ENCODE results near the gene CPN1. TPM values are rescaled to one million over a fixed set of nuclear protein-coding genes. Genes with fewer than 3 reads are reported as not detected.
A peak's percentile ranks its signal among the peaks of the same experiment; 100 is the strongest.

Gene CPN1
- total RNA-seq, 1 experiment from 2014 or later: not detected

- no peaks in the 10 kb centered on the region for H4K20me1 ChIP-seq (ENCODE audit: control insufficient read depth, insufficient read depth, insufficient read length)
- H3K23me2 ChIP-seq (ENCODE audit: insufficient read length, low read depth, low read length, poor library complexity, severe bottlenecking): peaks cover 9% of the 10 kb centered on the region
- H3K4me2 ChIP-seq (ENCODE audit: insufficient read depth, insufficient read length, low read length): peak overlapping the region; percentile 83
- H4K91ac ChIP-seq (ENCODE audit: insufficient read length, low read depth, low read length): no peak overlapping the region
- no peak overlapping the region for H3K23ac ChIP-seq (ENCODE audit: insufficient read length, low read depth, low read length)
- H3K9me3 Mint-ChIP-seq: no peaks in the 10 kb centered on the region; a peak in 1 of 5 replicates
- no peak overlapping the region for H3K4ac ChIP-seq (ENCODE audit: low read depth, low read length)
- no peak overlapping the region for H3K27ac ChIP-seq (ENCODE audit: insufficient read length, low read depth, low read length)
- H2AFZ ChIP-seq (ENCODE audit: low read length): no peak overlapping the region
- no peak overlapping the region for H3K14ac ChIP-seq (ENCODE audit: insufficient read depth, low read length)
- no peaks in the 10 kb centered on the region for H3K27me3 ChIP-seq (ENCODE audit: insufficient read depth, low read length)
- no peak overlapping the region for H3T11ph ChIP-seq (ENCODE audit: low read length)
- no peak overlapping the region for H3K56ac ChIP-seq (ENCODE audit: insufficient read length, low read depth, low read length)
- no CpG with 5 or more reads among the region's 45 CpGs for WGBS (ENCODE audit: extremely low coverage, insufficient read length, low lambda C conversion rate)
- peak overlapping the region; percentile 23 for H3K9ac ChIP-seq (ENCODE audit: extremely low read depth, insufficient read length, low read length)
- H3K27ac Mint-ChIP-seq: no peak overlapping the region
- H4K5ac ChIP-seq (ENCODE audit: insufficient read length, low read depth, low read length): no peak overlapping the region
- no peak for DNase-seq
- no peak overlapping the region for H2BK15ac ChIP-seq (ENCODE audit: low read depth, low read length)
- H3K27me3 Mint-ChIP-seq (ENCODE audit: low read depth): peaks cover 13% of the 10 kb centered on the region
- no peak overlapping the region for H3K18ac ChIP-seq (ENCODE audit: insufficient read length, low read depth, low read length)
- no peaks in the 10 kb centered on the region; a peak in 1 of 7 replicates for H3K36me3 Mint-ChIP-seq (ENCODE audit: insufficient read depth in 1 of 3, low read depth in 3 of 3)
- H3K4me1 Mint-ChIP-seq: peaks cover 37 to 42% of the 10 kb centered on the region in 2 experiments
- H4K8ac ChIP-seq (replicated peaks; ENCODE audit: insufficient read length, low read depth, low read length): no peak overlapping the region
- H3K79me2 ChIP-seq (ENCODE audit: insufficient read depth, low read length): no peaks in the 10 kb centered on the region
- H3K79me1 ChIP-seq (ENCODE audit: insufficient read depth, low read depth, low read length, poor library complexity, severe bottlenecking): no peaks in the 10 kb centered on the region
- no peak overlapping the region for H2BK120ac ChIP-seq (ENCODE audit: low read depth, low read length, poor library complexity, severe bottlenecking)
- peak; percentile 27; the same call in 1 of the 3 replicates for TF ChIP-seq CTCF (conservative IDR thresholded peaks at IDR 0.05)
- H3K9me3 ChIP-seq (ENCODE audit: control insufficient read depth, low read depth, low read length): no peaks in the 10 kb centered on the region
- no peak overlapping the region for H2AK5ac ChIP-seq (ENCODE audit: insufficient read length, low read length)
- H2BK12ac ChIP-seq (ENCODE audit: insufficient read length, low read depth, low read length): no peak overlapping the region
- H2BK5ac ChIP-seq (ENCODE audit: insufficient read length, low read length): no peak overlapping the region
- H2BK20ac ChIP-seq (ENCODE audit: low read depth, low read length, poor library complexity, severe bottlenecking): no peak overlapping the region
- no peaks in the 10 kb centered on the region; the same call in 1 of the 2 replicates for H3K4me1 ChIP-seq (ENCODE audit: insufficient read depth, low read length)
- H3K4me3 Mint-ChIP-seq: peak overlapping the region; percentile 77 to 85
Observed at GRCh38 chr10:100009283-100009792, 72.3 kb downstream of the CPN1 start.
